HG03103 (cell line): ENCODE results near the gene OR6Y1.

Experiments
- ATAC-seq: cut with Tn5 transposase; IDR thresholded peaks from one replicate; pipeline ENCODE4 v1.9.1; 2021; ENCODE audit warnings: low read depth; ENCODE audit not compliant: unreplicated experiment

The OR6Y1 gene

DNA sequence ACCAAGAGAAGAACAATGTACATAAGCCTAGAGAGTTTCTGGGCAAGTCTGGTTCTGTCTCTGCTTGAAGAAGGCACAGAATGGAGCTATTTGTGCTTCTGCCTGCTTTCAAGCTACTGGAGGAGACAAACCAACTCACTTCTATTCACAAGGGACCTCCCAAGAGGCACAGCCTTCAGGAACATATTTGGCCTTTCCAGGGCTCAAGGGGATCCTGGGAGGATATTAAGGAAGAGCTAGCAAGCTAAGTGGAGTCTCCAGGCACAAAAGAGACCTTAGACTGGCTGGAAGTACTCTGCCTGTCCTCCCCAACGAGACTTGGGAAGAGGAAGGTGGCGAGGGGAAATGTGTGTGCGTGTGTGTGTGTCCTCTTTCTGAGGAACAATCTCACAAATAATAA lies at the start of gene OR6Y1:
TSS of gene OR6Y1 (minus strand) at position 54 of the 400 bp plus-strand sequence. CDS start 6,300 bp downstream, outside the sequence.
- no peak for ATAC-seq

DNA sequence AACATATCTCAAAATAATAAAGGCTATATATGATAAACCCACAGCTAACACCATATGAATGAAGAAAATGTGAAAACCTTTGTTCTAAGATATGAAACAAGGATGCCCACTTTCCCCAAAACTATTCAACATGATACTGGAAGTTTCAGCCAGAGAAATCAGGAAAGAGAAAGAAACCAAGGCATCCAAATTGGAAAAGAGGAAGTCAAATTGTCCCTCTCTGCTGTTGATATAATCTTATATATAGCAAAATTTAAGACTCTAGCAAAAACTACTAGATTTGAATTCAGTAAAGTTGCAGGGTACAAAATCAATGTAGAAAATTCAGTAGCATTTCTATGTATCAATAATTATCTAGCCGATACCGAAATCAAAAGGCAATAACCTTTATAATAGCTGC lies 46.5 kb upstream of the OR6Y1 start:
- ATAC-seq: no peak

GRCh38 chr1:158586942-158587341 lies 32.7 kb upstream of the OR6Y1 start:
- no peak for ATAC-seq

DNA sequence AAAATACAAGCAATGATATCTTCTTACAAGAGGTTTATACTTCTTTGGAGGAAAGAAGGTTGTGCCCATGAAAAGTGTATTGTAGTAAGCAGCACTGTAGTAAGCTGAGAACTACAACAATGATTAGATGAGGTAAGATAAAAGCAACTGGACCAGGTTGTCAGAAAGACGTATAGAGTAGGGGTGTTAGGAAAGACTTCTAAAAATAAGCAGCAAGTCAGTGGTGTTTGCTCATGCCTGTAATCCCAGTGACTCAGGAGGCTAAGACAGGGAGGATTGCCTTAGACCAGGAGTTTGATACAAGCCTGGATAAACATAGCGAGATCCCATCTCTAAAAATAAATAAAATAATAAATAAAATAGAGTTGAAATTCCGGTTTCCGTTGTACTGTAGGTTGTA lies 29.8 kb upstream of the OR6Y1 start:
- ATAC-seq: no peak

GRCh38 chr1:158579733-158580132 lies 25.5 kb upstream of the OR6Y1 start, which contains the start of gene OR10X1:
OR10X1 (minus strand) TSS chr1:158579899; CDS start chr1:158579899, 0 bp downstream.
- no peak for ATAC-seq

DNA sequence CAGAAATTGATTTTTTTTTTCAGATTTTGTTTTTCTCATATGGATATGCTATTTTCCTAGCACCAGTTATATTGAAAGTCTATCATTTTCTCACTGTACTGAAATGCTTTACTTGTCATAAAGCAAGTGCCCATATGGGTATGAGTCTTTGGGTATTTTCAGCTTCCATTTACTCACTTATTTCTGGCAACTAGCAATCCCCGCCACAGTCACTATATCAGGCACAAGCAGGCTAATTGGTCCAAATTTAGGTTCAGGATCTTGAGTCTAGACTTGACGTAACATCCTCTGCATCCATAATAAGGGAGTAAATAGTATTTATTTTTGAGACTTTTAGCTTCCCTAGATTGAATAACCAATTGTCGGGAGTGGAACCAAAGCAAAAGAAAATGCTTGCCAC lies 23.4 kb upstream of the OR6Y1 start:
- ATAC-seq: no peak

DNA sequence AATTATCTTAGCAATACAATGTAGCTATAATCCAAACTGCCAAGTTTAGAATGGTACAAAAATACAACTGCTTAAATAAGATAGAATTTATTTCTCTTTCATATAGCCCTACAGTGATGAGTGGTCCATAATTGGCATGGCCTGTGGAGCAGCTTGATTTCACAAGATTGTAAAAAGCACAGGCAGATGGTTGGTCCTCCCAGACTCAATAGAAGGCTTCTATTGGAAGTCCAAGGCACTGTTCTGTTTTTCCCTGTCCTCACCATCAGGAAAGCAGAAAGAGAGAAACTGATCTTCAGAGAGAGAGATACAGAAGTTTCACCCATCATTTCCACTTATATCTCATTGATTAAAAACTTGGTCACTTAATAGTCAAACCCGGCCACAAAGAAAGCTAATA lies 18.0 kb upstream of the OR6Y1 start:
- ATAC-seq: no peak

DNA sequence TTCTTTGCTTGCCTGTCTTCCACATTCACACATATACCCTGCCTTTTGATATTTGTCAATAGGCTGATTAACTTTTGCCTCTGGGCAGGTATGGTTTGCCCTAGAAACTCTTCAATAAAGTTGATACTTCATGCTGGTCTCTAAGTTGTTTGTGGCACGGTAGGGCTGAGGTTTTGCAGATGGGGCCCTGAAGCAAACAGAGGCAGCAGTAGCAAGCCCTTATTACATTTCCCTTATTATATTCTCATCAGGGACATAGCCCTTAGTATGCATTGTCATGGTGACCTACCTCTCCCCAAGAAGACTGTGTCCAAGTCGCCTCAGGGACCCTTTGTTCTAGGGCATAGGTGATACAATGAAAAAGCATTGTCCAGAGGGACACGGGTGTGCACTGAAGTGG lies 16.3 kb upstream of the OR6Y1 start, which contains the start of gene OR6P1:
TSS of gene OR6P1 (minus strand) at position 101 of the 400 bp plus-strand sequence. CDS start 6,976 bp downstream, outside the sequence.
- ATAC-seq: no peak

DNA sequence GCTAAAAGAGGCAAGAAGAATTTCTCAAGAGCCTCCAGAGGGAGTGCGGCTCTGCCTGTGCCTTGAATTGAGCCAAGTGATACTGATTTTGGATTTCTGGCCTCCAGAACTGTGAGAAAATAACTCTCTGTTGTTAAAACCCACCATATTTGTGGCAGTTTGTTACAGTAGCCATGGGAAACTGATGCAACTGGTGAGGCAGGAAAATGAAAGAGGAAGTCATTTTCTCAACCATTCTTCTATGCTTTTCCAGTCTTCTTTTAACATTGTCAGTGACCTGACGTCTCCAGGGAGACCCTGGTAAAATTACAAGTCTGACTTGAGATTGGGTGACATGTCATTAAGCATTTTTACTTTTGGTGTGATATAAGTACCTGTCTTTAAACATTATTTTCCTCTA lies 10.4 kb upstream of the OR6Y1 start:
- ATAC-seq: no peak

GRCh38 chr1:158563853-158564252 lies 9.6 kb upstream of the OR6Y1 start:
- no peak for ATAC-seq

DNA sequence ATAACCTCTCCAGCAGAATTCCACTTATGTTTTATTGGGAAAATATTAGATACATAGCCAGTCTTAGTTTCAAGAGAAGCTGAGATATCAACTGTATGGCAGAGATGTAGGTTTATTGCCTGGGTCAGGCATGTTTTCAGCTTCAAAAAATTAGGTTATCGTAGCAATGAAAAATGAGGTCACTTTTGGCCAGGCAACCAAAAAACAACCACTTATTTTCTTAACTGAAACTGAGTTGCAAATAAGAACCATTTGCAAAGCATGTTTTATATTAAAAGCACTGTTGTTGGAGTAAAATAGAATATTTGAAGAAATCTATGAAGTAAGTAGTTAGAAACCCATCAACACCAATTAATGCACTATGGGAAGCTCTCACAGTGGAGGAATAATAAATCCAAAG lies 5.5 kb upstream of the OR6Y1 start:
- no peak for ATAC-seq

GRCh38 chr1:158552296-158552695 lies 1.9 kb downstream of the OR6Y1 start:
- ATAC-seq: no peak

DNA sequence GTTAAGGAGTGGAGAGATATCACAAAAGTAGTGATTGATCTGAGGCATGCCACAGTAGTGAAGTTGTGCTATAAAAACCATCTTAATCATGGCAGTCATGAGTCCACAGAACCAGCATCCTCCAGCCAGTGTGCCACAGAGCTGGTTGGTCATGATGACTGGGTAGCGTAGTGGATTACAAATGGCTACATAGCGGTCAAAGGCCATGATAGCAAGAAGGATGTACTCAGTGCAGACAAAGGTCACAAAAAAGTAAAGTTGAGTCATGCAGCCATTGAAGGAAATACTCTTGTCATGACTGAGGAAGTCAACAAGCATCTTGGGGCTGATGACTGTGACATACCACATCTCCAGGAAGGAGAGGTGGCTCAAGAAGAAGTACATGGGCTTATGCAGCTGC lies 6.7 kb downstream of the OR6Y1 start:
- ATAC-seq: no peak

GRCh38 chr1:158537609-158538008 lies 16.6 kb downstream of the OR6Y1 start:
- ATAC-seq: no peak

- ATAC-seq: no peak
Measured at GRCh38 chr1:158534496-158534895, 19.7 kb downstream of the OR6Y1 start.

DNA sequence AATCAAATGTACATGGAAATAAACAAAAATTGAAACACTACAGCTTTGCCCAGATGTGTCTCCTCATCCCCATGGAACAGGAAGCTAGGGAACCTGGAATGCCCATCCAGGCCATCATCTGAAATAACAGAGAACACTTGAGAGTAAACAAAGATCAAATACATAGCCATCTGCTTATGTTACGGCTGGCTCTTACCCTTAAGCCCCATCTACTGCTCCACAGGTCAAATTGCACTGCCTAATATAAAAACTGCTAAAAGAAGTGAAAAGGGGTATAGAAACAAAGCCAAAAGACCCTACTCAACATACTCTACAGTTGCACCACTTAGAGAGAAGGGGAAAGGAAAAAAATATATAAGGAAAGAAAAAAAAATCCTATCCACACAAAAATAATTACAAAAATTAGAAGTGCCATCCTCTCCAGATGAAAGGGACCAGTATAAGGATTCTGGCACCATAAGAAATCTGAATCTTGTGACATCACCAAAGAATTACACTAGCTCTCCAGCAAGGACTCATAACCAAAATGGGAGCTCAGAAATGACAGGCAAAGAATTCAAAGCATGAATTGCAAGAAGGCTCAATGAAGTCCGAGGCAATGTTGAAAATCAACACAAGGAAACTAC lies 26.9 kb downstream of the OR6Y1 start:
- ATAC-seq: no peak

GRCh38 chr1:158521666-158522058 lies 32.5 kb downstream of the OR6Y1 start:
- ATAC-seq: no peak

DNA sequence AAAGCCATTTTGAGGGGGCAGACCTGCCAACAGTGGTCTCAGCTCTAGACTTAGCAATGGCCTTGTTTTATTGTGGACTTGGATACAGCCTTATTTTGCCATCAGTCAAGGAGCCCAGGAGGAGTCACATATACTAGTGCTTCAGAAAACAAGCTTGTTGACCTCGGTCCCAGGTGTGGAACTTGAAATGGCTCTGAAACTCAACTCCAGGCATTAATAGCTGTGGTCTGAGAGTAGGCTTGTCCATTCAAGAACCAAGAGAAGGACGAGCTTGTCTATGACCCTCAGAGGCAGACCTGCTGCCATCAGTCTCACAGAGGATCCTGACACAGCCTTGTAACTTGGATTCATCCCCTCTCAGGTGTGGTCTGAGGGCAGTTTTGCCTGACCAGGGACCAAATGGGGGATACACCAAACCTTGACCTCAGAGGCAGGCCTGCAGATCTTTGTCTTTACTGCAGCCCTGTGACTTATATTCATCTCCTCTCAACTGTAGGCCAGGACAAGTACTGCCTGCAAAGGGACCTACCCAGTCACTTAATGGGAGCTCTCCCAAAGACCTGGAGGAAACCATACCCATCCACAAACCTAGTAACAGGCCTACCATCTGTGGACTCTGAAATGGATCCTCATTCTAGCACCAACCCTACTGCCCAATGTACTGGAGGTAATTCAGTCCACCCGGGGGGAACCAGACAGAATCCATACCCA lies 33.1 kb downstream of the OR6Y1 start:
- ATAC-seq: no peak

DNA sequence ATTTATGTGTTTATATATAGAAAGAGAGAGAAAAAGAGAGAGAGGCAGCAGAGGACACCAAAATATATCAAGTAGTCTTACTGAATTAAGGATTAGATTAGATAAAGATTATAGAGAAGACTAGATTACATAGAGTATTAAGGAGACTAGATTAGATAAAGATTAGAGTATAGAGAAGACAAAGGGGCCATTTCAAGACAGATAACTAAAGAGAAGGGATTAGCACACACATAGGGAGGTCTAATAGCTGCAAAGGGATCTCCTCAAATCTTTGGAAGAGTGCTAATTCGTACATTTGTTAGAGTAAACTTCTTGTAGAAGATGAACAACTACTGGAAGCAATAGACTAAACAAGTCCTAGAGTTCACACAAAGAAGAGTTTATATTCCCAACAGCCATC lies 34.2 kb downstream of the OR6Y1 start:
- no peak for ATAC-seq

GRCh38 chr1:158516966-158517365 lies 37.2 kb downstream of the OR6Y1 start:
- ATAC-seq: no peak

GRCh38 chr1:158509471-158510156 lies 44.6 kb downstream of the OR6Y1 start:
- ATAC-seq: no peak

- no peak for ATAC-seq
Measured at GRCh38 chr1:158507511-158507910, 46.7 kb downstream of the OR6Y1 start.
